HG03095 (cell line): ENCODE data around the gene DTX3.
"Not testable (repeated sequence)": the region's sequence is repeated elsewhere in the genome, so short reads cannot be mapped to it uniquely, and the experiment has no call there.

ENCODE experiments used
- ATAC-seq: cut with Tn5 transposase; IDR thresholded peaks from one replicate; pipeline ENCODE4 v1.9.1; 2021; ENCODE audit warnings: moderate library complexity; ENCODE audit not compliant: unreplicated experiment

DTX3 gene

GRCh38 chr12:57604454-57604991, at the start of gene DTX3:
Gene DTX3 (plus strand): TSS chr12:57604824. CDS start chr12:57606518, 1,694 bp downstream.
- no peak for ATAC-seq

DNA sequence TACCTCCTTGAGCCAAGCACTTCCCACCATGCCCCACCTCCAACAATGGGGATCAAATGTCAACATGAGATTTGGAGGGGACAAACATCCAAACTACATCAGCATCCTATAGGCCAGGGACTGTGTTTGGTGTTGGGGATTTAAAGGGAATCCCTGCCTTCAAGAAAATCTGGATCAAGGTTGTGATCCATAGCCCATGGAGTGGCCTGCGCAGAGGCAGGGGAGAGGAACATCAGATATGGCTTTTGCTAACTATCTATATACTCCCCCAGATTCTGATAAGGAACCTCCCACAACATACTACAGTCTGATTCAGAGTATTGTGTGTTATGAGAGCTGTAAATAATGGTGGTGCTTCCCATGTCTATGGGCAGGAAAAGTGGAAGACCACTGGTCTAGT, 49.7 kb upstream of the DTX3 start:
- ATAC-seq, result no peak

DNA sequence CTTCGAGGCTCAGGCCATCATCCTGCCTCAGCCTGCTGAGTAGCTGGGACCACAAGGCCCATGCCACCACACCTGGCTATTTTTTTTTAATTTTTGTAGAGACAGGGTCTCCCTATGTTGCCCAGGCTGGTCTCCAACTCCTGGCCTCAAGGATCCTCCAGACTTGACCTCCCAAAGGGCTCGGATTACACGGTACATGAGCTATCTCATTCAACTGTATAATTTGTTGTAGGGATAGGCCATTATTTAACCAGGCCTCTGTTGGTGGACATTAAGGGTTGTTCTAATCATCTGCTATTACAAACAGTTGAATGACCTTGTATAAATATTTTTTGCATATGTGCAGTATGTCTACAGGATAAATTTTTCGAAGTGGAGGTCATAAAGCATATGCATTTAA, 45.8 kb upstream of the DTX3 start:
- no peak for ATAC-seq

- ATAC-seq, result no peak
Measured at GRCh38 chr12:57560516-57560915, 44.1 kb upstream of the DTX3 start.

DNA sequence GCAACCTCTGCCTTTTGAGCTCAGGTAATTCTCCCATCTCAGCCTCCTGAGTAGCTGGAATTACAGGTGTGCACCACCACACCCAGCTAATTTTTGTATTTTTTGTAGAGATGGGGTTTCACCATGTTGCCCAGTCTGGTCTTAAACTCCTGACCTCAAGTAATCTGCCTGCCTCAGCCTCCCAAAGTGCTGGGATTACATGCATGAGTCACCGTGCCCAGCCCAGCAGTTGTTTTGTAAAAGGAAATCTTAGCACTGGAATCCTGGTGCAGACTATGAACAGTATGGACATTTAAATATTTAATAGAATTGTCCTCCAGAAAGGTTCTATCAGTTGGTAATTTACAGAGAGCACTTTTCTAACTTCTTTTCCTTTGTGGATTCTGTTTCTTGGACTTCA, 43.5 kb upstream of the DTX3 start:
- ATAC-seq, result not testable (repeated sequence)

GRCh38 chr12:57563358-57563757, 41.3 kb upstream of the DTX3 start:
- no peak for ATAC-seq

GRCh38 chr12:57564178-57564740, 40.4 kb upstream of the DTX3 start:
- ATAC-seq, result no peak

- ATAC-seq, result no peak
Measured at GRCh38 chr12:57568838-57569237, 35.8 kb upstream of the DTX3 start.

- ATAC-seq, result no peak
Measured at GRCh38 chr12:57569858-57570257, 34.8 kb upstream of the DTX3 start.

DNA sequence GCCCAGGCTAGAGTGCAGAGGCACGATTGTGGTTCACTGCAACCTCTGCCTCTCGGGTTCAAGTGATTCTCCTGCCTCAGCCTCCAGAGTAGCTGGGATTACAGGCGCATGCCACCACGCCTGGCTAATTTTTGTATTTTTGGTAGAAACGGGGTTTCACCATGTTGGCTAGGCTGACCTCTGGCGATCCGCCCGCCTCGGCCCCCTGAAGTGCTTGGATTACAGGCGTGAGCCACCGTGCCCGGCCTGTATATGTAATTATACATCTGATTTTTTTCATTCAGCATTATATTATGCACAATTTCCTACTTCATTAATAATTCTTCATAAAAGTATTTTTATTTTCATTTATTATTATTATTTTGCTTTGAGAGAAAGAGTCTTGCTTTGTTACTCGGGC, 34.2 kb upstream of the DTX3 start:
- ATAC-seq, result not testable (repeated sequence)

DNA sequence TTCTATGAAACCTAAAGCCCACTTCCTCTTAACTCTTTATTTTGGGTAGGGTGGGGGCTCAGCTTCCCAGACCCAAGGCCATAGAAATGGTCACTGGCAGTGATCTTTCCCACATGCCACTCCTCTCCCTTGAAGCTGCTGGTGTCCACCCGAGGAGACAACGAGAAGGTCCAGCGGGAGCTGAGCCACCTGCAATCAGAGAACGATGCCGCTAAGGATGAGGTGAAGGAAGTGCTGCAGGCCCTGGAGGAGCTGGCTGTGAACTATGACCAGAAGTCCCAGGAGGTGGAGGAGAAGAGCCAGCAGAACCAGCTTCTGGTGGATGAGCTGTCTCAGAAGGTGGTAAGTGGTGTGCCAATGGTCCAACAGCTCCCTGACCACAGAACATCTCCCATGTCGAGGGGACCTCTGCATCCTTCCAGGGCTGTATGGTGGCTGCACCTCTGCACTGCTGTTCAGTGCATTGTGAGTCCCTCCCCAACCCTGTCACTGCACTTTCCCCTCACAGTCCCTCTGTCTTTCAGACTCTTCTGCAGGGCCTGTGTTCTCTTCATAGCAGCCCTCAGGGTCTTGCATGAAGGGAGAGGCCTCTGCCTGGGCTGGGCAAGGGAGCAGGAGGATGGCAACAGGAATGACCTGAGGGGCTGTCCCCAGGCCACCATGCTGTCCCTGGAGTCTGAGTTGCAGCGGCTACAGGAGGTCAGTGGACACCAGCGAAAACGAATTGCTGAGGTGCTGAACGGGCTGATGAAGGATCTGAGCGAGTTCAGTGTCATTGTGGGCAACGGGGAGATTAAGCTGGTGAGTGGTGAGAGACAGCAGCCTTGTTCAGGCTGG, 32.5 kb upstream of the DTX3 start:
- no peak for ATAC-seq

- ATAC-seq, result no peak
Measured at GRCh38 chr12:57574795-57575194, 29.8 kb upstream of the DTX3 start.

- ATAC-seq, result no peak
Measured at GRCh38 chr12:57575771-57576612, 28.6 kb upstream of the DTX3 start.

DNA sequence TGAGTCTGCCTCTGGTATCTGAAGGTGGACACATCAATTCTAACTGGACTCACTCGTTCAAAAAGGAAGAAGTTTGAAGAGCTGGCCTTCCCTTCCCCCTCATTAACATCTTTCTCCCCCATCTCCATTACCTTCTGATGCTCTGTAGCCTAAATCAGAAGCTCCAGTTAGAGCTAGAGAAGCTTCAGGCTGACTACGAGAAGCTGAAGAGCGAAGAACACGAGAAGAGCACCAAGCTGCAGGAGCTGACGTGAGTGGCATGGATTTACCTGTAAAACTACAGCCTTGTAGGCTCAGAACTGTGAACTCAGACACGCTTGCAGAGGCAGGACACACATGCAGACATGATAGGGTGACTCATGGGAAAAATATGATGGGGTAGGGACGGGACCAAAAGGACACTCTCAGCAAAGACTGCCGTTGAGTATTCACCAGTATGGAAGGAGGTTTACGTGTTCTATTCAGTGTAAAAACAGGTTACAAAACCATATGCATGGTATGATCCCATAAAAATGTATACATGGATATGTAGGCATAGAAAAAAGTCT, 27.9 kb upstream of the DTX3 start:
- no peak for ATAC-seq

GRCh38 chr12:57577981-57578758, 26.5 kb upstream of the DTX3 start:
- no peak for ATAC-seq

- ATAC-seq, result no peak
Measured at GRCh38 chr12:57579011-57579410, 25.6 kb upstream of the DTX3 start.

DNA sequence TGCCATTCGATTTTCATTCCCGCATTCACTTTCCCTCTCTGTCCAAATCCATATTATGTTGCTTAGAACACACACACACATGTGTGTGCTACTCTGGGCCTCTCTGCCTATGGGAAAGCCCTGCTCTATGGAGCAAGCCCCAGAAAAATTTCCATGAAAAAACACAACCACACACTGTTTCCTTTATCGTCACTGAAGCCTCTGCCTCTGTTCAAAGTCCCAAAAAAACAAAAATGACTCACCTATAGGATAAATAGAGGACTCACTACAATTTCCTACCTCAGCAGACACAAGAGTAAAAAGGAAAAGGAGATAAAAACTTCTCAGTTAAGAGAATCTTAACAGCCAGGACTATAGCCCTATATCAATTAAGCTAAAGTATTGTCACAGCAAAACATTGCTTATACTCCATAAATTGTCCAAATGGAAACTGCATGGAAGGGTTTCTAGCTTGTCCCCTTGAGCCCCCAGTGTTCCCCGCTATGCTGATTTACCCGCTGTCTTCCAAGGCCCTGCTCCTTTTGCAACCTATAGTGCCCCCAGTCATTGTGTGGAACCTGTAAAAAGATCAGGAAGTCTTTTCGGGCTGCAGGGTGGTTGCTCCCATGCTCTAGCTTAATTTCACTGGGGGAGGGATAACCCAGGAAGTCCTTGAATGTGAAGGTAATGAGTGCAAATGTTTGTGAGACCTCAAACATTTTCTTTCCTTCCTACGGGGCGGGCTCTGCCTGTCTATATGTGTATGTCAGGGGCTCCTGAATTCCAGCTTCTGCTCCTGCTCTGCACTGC, 24.8 kb upstream of the DTX3 start:
- ATAC-seq, result no peak

GRCh38 chr12:57580466-57580795, 24.2 kb upstream of the DTX3 start:
- no peak for ATAC-seq

GRCh38 chr12:57581802-57582201, 22.8 kb upstream of the DTX3 start:
- no peak for ATAC-seq

DNA sequence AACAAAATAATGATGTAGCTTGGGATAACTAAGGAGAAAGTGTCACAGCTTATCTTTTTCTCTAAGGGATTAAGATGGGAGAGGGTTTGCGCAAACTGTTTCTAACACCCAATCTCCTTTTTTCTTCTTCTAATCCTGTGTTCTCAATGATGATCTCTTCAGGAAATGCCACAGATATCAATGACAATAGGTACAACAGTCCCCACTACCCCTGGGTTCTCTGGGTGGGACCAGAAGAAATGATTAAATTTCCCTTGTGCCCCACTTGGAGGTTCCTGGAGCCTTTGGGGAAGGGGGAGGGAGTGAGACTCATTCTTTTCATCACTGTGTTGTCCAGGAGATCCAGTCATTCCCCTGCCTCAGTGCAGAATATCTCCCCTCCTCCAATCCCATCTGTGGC, 22.2 kb upstream of the DTX3 start:
- no peak for ATAC-seq
